Osteocyte (in vitro differentiated cells): ENCODE data around the gene CHMP4B. TPM values are rescaled to one million over a fixed set of nuclear protein-coding genes. Genes with fewer than 3 reads are reported as not detected.
"Not testable (repeated sequence)": the region's sequence is repeated elsewhere in the genome, so short reads cannot be mapped to it uniquely, and the experiment has no call there.

Experiments
- DNase-seq: peaks from one replicate; pipeline ENCODE4 v3.0.0; 2021; ENCODE audit warnings: mixed read lengths; ENCODE audit not compliant: unreplicated experiment; ENCODE audit errors: extremely low spot score
- H3K27ac Mint-ChIP-seq: one replicate; pipeline ENCODE4 v1.8.0; 2021; ENCODE audit warnings: mild to moderate bottlenecking, mixed read lengths; ENCODE audit not compliant: unreplicated experiment
- H3K27me3 Mint-ChIP-seq: one replicate; pipeline ENCODE4 v1.8.0; 2021; ENCODE audit warnings: mixed read lengths; ENCODE audit not compliant: unreplicated experiment
- H3K36me3 Mint-ChIP-seq: one replicate; pipeline ENCODE4 v1.8.0; 2021; ENCODE audit warnings: mixed read lengths; ENCODE audit not compliant: unreplicated experiment
- H3K4me1 Mint-ChIP-seq: one replicate; pipeline ENCODE4 v1.8.0; 2021; ENCODE audit warnings: mixed read lengths; ENCODE audit not compliant: unreplicated experiment
- H3K4me3 Mint-ChIP-seq: one replicate; pipeline ENCODE4 v1.8.0; 2021; ENCODE audit warnings: mild to moderate bottlenecking, moderate library complexity, mixed read lengths; ENCODE audit not compliant: unreplicated experiment
- H3K9me3 Mint-ChIP-seq: one replicate; pipeline ENCODE4 v1.8.0; 2021; ENCODE audit warnings: mixed read lengths; ENCODE audit not compliant: unreplicated experiment
- CTCF ChIP-seq: fragments of 200-600 bp; sonication (generic); IDR thresholded peaks from 2 replicates; pipeline ENCODE4 v1.5.0; 2021; ENCODE audit warnings: antibody characterized with exemption, mild to moderate bottlenecking, moderate library complexity
- total RNA-seq: library from RNA; stranded (reverse); gene quantifications from 2 replicates; pipeline ENCODE4 v1.2.1, GENCODE V29; 2021

Gene CHMP4B
- total RNA-seq, 1 donor from 2014 or later = 92.5 TPM

GRCh38 chr20:33791959-33792597 is 19.1 kb upstream of the CHMP4B start:
- H3K27ac Mint-ChIP-seq = no peak overlapping the region
- H3K9me3 Mint-ChIP-seq = no peaks in the 10 kb centered on the region
- DNase-seq = no peak
- H3K27me3 Mint-ChIP-seq = no peaks in the 10 kb centered on the region
- H3K36me3 Mint-ChIP-seq = no peaks in the 10 kb centered on the region
- no peak overlapping the region for H3K4me3 Mint-ChIP-seq
- H3K4me1 Mint-ChIP-seq = peaks cover 14% of the 10 kb centered on the region
- TF ChIP-seq CTCF = peak; percentile 78

GRCh38 chr20:33792598-33792989 is 18.6 kb upstream of the CHMP4B start:
- H3K9me3 Mint-ChIP-seq, H3K36me3 Mint-ChIP-seq, H3K4me3 Mint-ChIP-seq, H3K27me3 Mint-ChIP-seq, DNase-seq, H3K27ac Mint-ChIP-seq: not testable (repeated sequence)
- H3K4me1 Mint-ChIP-seq = peaks cover 14% of the 10 kb centered on the region

GRCh38 chr20:33793011-33793931 is 17.9 kb upstream of the CHMP4B start:
- Mint-ChIP-seq H3K27ac (peak overlapping the region; percentile 38), H3K9me3 (no peaks in the 10 kb centered on the region), H3K4me3 (no peak overlapping the region), H3K36me3 (no peaks in the 10 kb centered on the region), H3K27me3 (no peaks in the 10 kb centered on the region), H3K4me1 (peaks cover 14% of the 10 kb centered on the region)
- no peak for DNase-seq
- no peak for TF ChIP-seq CTCF

GRCh38 chr20:33796263-33796906 is 14.8 kb upstream of the CHMP4B start:
- TF ChIP-seq CTCF = no peak
- Mint-ChIP-seq H3K27ac (no peak overlapping the region), H3K9me3 (no peaks in the 10 kb centered on the region), H3K4me1 (no peaks in the 10 kb centered on the region), H3K4me3 (no peak overlapping the region), H3K36me3 (no peaks in the 10 kb centered on the region), H3K27me3 (no peaks in the 10 kb centered on the region)
- no peak for DNase-seq

- H3K27me3 Mint-ChIP-seq = no peaks in the 10 kb centered on the region
These were observed 14.1 kb upstream of the CHMP4B start for GRCh38 chr20:33796907-33797544.

More at GRCh38 chr20:33796907-33797544, 14.1 kb upstream of the CHMP4B start:
- no peaks in the 10 kb centered on the region for H3K9me3 Mint-ChIP-seq
- no peak overlapping the region for H3K27ac Mint-ChIP-seq
- no peak overlapping the region for H3K4me3 Mint-ChIP-seq
- no peaks in the 10 kb centered on the region for H3K4me1 Mint-ChIP-seq
- no peak for TF ChIP-seq CTCF
- H3K36me3 Mint-ChIP-seq = no peaks in the 10 kb centered on the region
- DNase-seq = no peak
